HuH-7.5 (cell line): ENCODE results near the gene CCDC34.
"Not testable (repeated sequence)": the region's sequence is repeated elsewhere in the genome, so short reads cannot be mapped to it uniquely, and the experiment has no call there.

Experiments used
- DNase-seq: peaks from one replicate; pipeline ENCODE4 v3.0.0; 2011; ENCODE audit warnings: low spot score

The CCDC34 gene

DNA sequence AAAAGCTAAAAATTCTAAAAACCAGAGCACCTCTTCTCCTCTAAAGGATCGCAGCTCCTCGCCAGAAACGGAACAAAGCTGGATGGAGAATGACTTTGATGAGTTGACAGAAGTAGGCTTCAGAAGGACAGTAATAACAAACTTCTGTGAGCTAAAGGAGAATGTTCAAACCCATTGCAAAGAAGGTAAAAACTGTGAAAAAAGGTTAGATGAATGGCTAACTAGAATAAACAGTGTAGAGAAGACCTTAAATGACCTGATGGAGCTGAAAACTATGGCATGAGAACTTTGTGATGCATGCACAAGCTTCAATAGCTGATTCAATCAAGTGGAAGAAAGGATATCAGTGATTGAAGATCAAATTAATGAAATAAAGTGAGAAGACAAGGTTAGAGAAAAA lies 40.8 kb downstream of the CCDC34 start:
- not testable (repeated sequence) for DNase-seq

DNA sequence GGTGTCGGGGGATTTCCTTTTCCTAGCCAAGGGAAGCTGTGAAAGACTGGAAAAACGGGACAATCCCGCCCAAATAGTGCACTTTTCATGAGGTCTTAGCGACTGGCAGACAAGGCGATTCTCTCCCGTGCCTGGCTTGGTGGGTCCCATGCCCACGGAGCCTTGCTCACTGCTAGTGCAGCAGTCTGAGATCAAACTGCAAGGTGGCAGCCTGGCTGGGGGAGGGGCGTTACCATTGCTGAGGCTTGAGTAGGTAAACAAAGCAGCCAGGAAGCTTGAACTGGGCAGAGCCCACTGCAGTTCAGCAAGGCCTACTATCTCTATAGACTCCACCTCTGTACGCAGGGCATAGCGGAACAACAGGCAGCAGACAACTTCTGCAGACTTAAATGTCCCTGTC lies 41.7 kb downstream of the CCDC34 start:
- DNase-seq, result not testable (repeated sequence)

DNA sequence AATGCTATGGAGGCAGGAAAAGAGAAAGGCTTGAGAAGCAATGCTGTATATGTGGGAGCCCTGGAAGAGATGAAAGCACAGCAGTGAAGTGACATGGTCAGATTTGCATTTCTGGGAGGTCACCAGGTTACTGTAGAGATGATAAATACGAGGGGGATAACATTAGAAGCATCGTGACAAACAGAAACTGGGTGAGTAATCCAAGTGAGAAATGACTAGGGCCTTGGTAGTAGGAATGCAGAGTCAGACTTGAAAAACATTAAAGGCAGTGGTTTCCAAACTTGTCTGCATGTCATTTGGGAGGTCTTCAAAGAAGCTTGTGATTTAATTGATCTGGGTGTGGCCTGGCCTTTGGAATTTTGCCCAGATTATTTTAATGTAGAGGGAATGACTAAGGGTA lies 43.9 kb downstream of the CCDC34 start:
- no peak for DNase-seq

DNA sequence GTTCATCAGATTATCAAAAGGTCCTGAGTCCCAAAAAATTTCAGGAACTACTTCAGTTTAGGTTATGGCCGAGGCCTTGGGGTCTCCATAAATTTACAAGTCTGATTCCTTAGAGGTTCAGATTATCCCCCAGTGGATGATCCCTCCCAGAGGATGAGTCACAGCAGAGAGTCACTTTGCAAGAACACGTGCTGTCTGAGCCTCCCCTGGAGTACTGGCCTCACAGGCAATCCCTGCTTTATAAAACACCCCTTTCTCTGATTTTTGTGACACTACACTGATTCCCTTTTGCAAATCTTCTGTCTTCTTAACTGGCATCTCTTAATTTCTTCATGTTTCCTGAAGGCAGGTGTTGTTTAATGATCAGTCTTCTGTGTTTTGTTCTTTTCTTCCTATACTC lies 45.3 kb downstream of the CCDC34 start:
- DNase-seq, result no peak

DNA sequence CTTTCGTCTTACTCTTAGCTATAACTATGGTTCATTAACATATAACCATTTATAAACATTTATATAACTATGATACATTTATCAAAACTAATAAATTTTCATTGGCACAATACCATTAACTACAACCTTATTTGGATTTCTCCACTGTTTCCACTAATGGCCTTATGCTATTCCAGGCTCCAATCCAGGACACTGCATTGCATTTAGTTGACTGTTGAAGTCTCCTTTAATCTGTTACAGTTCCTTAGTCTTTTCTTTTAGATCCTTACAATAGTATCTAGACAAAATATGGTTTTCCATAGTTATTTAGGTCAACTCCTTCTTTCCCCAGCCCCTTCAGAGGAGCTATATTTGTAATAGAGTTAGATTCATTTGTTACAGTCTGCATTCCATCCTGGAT lies 47.2 kb downstream of the CCDC34 start:
- no peak for DNase-seq

DNA sequence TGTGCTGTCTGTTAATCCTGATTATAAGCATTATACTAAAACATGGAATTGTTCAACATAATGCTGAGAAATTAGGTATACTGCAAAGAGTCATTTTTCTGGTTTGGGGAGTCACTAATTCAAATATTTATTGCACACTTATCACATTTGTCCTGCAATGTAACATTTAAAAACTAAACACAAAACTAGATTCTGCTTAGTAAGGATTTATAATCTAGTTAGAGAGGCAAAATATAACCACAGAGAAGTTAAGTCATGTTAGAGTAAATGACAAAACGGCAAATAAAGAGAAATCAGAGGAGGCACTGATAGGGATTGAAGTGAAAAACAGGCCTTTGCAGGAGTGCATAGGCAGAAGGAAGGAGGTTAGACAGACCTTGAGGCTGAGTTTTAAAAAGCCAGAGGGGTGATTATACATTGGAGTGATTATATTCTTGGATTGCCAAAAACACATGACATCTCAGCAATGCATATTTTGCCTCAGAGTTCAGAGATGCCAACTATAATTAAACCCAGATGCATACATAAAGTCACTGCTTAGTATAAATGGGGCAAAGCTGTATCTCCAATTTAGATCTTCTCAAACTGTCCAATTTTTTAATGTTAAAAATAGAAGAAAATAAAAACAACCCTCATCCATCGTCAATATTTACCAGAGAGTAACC lies 49.7 kb downstream of the CCDC34 start:
- no peak for DNase-seq

DNA sequence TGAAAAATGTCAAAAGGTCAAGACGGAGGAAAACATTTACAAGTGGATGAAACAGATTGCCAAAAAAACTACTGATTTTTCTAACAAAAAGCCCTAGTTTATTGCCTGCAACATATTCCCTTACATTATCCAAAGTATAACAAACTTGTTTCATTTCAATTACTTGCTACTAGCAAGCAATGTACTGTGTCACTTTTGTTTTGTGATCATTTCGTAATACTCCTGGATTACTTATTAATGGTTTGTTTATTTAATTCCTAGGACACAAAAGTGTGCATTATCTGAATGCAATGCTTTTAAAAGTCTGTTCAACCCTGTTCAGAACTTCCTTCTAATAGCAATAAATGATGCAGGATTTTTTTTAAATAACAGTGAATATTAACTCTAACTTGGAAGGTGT lies 50.9 kb downstream of the CCDC34 start:
- DNase-seq, result peak; percentile 22

DNA sequence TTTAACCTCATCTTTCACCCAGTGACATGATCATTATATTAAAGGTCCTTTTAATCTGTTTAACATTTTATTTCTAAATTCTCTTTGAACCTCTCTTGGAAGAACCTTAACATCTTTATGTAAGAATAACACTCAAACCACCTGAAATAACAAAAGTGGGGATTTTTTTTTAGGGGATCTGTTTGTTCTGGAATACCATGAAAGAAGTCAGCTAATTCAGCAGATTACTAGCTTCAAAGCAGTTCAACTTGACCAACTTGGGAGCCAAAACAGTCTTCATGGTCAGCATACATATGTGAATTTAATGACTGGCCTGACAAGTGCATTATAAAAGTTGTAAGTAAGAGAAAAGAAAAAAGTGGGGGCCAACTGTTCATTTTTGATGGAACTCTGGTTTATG lies 52.3 kb downstream of the CCDC34 start:
- DNase-seq, result no peak

DNA sequence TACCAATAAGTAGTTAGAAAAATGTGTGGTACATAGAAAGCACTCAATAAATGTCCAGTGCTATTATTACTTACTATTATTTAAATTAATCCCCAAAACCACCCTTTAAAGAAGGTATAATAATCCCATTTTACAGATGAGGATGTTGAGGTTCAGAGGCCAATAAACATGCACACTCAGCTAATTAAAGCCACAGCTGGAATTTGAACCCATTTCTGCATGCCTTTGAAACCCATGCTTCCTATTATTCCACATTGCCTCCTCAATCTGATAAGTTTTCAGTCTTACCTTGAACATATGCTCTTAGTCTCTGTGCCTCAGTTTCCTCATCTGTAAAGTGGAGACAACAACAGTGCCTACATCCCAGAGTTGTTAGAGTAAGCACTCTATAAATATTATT lies 52.8 kb downstream of the CCDC34 start:
- DNase-seq, result no peak

DNA sequence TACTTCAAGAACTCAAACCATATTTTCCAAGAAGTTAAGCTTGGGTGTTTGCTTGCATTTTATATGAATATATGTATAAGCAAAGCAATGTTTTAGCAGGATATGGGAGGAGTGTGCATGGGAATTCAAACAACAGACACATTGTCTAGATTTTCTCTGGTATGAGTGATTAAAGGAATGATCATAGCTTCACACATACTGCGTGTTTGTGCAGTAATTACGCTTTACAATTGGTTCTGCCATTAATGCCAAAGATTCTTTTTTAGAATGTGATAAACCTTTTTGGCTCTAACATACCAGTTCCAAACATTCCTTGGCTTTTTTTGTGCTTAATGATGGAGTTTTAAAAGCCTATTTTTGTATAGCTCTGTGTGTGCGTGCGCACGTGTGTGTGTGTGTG lies 54.0 kb downstream of the CCDC34 start:
- DNase-seq, result no peak

DNA sequence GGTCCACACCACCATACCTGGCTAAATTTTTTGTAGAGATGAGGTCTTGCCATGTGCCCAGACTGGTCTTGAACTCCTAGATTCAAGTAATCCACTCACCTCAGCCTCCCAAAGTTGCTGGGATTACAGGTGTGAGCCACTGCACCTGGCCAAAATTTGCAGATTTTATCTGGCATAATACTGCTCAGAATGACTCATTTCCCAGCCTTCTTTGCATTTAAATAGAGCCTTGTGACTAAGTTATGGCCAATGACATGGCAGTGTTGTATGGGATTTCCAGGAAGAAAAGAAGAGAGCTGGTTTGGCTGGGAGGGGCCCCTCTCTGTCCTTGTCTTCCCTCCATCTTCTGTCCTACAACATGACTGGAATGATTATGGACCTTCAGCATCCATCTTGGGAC lies 55.8 kb downstream of the CCDC34 start:
- DNase-seq, result no peak

DNA sequence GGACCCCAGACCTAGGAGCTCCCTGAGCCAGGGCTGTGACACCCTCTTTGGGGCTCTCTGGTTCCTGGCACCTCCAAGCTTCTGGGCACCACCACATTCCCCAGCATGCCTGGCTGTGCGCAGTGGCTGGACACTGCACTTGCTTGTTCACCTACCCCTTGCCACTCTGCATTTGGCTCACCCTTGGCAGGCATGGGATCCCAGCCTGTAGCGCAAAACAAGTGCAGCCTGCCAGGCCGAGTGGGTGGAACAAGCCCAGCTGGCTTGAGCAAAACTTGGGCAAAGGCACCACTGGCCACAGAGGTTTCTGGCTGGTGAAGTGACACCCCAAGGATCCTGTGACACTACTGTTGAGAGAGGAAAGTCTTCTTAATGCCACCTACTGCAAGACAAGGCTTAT lies 57.3 kb downstream of the CCDC34 start:
- no peak for DNase-seq

DNA sequence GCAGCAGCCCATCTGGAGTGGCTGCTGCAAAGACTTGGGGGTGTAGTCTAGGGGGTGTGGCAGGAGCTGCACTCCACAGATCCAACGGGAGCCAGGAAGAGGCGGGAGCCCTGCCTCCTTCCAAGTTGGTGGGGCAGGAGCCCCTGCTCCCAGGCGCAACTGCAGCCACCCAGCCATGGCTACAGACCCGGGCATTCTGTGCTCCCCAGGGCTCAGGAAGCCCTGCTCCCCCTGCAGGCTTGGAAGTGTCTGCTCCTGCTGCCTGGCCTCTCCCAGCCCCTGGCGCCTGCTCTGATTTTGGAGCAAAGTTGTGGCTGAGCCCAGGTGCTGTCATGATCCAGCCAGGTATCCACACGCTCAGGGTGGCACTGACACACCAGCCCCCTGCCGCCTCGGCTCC lies 58.5 kb downstream of the CCDC34 start:
- no peak for DNase-seq

DNA sequence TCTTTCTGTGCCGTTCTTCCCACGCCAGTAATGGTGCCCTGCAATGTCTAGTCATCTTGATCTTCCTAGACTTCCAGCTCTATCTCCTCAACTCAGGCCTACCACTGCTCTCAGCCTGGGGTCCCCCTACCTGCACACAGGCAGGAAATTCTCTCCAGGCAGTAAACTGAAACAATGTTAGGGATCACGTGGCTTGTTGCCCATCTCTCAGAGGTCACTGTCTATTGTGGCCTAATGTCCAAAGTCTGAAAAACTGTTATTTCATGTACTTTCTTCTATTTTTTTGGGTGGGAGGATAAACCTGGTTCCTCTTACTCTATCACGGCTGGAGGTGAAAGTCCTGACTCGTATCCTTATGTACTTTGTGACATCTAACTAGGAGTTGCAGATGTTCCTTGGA lies 59.1 kb downstream of the CCDC34 start:
- DNase-seq, result no peak

DNA sequence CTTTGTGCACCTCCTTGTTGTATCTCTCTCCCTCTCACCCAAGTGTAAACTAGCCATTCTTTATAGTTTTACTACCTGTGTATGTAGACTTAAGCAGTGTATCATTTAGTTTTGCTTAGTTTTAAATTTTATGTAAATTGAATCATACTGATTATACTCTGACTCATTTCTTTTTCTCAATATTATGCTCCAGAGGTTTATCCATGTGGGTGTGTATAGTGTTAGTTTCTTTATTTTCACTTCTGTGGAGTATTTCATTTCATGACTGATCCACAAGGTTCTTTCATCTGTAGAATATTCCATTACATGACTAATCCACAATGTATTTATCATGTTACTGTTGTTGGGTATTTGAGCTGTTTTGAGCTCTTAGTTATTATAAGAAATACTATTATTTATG lies 62.0 kb downstream of the CCDC34 start:
- no peak for DNase-seq

DNA sequence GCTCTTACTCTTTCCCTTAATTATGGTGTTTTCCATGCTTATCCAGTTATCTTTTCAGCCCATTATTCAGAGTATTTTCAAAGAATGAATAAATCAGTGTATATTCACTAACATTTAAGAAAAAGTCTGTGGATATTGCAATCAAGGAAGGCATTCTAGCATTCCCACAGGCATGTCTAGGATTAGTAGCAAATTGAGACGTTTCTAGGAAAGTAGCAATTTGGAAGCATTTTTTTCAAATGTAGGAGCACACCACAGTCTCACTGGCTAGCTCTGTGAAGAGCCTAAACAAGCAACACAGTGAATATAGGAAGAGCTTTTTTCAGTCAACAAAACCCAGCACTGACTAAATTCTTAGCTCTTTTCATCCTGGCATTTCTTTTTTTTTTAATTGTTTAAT lies 65.4 kb downstream of the CCDC34 start:
- no peak for DNase-seq

DNA sequence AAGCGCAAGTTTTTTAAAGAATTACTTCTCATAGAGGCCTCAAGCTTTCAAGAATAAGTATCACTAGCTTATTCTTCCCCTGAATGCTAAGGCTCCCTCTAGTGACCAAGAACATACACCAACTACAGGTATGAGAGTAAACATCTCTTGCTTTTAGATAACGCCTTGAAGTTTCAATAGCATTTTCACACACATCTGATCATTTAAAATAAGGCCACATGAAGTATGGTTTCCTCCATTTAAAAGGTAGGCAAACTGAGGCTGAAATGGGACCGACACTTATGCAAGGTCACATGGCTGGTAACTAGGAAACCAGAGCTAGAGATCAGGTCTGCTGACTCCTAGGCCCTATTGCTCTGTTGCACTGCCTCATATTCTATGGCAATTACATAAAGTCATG lies 66.5 kb downstream of the CCDC34 start:
- DNase-seq, result peak; percentile 45

DNA sequence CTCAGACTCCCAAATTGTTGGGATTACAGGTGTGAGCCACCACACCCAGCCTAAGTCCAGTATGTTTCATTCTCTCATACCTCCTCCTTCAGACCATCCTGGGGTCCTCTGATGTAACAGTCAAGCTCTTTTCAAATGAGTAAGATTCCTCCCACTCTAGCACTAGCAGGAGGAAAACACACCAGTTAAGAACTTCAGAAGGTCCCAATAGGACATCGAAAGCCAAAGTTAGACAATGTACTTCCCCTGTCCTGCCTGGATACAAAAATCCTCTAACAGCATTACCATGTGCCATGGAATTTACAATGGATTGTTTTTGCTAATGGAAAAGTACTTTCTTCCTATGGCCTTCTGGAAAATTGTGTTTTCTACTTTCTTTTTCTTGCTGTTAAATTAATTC lies 67.1 kb downstream of the CCDC34 start:
- DNase-seq, result no peak

DNA sequence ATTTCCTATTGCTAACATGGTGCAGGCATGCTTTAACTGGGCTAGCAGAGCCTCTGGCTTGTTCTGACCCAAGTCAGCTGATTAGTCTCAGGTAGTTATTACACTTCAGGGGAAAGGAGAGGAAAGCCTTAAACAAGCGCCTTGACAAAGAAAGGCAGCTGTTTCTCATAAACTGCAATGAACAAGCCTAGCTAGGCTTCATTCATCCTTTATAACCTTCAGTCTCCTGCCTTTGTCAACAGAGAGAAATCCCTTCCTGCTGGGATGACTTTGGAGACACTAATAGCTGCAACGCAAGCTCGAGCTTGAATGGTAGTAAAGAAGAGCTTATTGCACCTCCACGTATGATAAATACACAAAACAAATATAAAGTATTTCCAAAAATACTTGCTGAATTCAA lies 68.4 kb downstream of the CCDC34 start:
- DNase-seq, result no peak

DNA sequence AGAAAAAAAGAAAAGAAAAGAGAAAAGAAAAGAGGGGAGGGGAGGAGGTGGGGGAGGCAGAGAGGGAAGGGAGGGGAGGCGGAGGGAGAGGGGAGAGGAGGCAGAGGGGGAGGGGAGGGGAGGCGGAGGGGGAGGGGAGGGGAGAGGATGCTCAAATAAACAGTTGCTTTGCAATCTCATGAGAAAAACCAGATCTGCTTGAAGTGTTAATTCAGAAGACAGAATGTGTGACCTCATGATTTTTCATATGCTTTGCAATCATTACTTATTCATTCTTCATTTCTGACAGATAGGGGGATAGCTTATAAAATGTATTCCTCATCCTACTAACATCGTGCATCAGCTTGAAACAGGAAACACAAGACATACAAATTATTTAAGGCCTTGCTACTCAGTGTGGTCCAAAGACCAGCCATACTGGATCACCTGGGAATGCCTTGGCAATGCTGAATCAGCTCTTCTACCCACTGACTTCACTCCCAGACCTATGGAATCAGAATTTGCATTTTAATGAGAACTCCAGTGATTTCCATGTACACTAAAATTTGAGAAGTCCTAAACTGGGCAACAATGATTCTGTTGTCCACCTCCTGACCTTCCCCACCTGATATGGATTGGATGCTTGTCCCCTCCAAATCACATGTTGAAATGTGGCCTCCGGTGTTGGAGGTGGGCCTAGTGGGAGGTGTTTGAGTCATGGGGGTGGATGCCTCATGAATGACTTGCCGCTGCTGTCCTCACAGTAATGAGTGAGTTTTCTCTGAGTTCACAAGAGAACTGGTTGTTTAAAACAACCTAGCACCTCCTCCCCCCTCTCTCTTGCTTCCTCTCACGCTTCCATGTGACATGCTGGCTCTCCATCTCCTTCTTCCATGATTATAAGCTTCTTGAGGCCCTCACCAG lies 69.2 kb downstream of the CCDC34 start:
- DNase-seq, result no peak

DNA sequence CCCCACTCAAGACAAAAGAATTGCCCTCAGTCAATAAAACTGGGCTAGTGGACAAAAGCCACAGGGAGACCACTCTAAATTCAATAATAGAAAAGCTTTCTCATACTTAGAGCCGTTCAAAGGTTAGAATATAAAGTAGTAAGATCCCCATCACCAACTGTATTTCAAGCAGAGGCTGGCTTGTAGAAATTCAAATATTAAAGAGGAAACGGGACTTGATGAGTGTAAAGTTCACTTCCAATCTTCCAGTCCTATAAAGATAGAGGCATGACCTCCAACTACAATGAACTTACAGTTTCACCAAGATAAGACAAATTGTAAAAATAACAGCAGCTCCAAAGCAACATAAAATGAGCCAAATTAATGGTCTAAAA lies 70.4 kb downstream of the CCDC34 start:
- no peak for DNase-seq

DNA sequence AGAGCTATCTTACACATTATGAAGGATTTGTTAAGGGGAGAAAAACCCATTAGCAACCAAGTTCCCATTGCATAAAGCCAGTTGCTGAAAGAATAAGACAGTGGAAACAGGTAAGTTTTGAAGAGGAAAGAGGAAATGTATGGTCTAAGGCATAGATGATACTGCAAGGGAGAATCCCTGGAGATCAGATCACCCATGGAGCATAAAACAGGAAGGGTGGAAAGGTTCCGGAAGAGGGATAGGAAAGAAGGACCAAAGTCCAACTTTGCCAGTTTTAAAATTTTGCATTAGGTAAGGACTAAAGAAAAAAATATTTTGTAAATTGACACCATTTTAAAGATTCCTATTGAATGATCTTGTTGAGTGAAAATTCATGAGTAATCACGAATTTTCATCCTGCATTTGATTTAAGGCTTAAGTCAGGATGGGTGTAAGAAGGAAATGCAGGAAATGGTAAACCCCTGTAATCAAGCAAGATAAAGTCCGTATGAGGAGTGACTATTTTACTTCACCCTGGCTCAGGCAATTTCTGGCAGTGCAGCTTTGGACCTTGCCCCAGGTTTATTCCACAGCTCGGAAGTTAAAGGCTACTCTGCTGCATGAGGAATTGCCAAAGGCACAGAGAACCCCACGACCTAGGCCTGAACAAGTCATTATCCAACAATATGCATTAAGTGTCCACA lies 70.9 kb downstream of the CCDC34 start:
- DNase-seq, result no peak

DNA sequence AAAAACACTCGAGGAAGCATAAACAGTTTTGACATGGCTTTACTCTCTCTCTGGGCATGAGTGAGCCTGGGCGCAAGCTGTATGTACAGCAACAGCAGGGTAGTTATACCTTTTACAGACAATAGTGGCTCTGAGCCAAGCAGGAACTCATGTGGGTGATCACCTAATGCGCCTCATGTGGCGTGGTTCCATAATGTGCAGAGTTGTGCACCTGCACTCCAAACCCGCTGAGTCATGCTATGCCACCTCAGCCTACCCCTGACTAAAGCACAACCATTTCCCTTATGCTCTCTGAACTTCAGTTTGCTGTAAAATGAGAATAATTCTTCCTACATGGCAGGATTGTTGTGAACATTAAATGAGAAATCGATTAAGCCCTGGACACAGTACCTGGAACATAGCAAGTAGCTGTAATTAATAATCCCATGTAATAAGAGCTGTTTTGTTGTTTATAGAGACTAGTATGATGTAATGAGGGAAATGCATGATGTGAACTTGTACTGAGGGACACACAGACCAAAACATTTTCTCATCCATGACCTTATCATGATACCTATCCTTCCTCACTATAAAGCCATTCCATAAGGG lies 71.6 kb downstream of the CCDC34 start:
- no peak for DNase-seq
